ENCODE data around the gene SLC3A2. TPM values are rescaled to one million over a fixed set of nuclear protein-coding genes. Genes with fewer than 3 reads are reported as not detected.

Gene SLC3A2
- total RNA-seq, 1 donor, result 259 TPM

DNA sequence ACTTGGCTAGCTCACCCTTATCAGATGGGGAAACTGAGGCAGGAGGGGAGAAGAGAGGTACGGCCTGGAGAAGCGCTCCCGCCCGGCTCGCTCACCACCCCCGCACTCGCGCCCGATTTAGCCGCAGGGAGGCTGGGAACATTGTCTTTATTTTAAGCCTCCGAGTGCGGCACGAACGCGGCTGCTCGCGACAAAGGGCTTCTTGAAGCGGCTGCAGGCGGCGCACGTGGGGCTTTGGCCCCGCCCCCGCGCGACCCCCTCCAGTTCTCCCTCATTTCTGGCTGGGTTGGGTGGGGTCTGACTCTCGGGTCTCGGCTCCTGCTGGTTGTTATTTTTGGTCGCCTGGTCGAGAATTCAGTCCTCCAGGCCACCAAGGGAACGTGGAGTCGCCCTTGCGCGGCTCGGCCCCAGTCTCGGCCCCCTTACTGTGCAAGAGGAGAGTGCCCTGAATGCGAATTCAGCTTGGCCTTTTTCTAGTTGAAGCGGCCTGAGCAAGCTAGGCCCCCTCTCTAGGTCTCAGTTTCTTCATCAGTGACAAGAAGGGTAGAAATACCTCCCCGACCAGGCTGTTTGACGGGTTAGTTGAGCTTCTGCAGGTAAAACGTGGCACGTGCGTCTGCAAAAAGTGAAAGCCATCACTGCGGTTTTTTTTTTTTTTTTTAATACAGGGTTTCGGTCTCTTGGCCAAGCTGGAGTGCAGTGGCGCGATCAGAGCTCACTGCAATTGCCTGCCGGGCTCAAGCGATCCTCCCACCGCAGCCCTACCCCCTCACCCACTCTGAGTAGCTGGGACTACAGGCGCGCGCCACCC lies 43.1 kb downstream of the SLC3A2 start:
- Histone ChIP-seq H3K36me3 (ENCODE audit: insufficient read depth, low read length) (no peaks in the 10 kb centered on the region), H3K27me3 (ENCODE audit: insufficient read depth, low read length) (peaks cover 66% of the 10 kb centered on the region), H4K20me1 (ENCODE audit: insufficient read depth, low read length) (no peaks in the 10 kb centered on the region), H3K79me2 (ENCODE audit: insufficient read depth, low read length) (no peaks in the 10 kb centered on the region), H2AFZ (ENCODE audit: low read length) (no peak overlapping the region), H3K9me3 (ENCODE audit: low read depth, low read length) (no peaks in the 10 kb centered on the region), H3K4me3 (ENCODE audit: insufficient read depth, low read length) (peak overlapping the region; percentile 45), H3K4me2 (ENCODE audit: insufficient read depth, low read length) (peak overlapping the region; percentile 74), H3K27ac (ENCODE audit: low read depth, low read length) (no peak overlapping the region), H3K4me1 (ENCODE audit: insufficient read depth, low read length) (peaks cover 10% of the 10 kb centered on the region)
- peak; percentile 92 for DNase-seq (ENCODE audit: insufficient read length, low spot score, missing footprints)
- TF ChIP-seq, protein P1, sequence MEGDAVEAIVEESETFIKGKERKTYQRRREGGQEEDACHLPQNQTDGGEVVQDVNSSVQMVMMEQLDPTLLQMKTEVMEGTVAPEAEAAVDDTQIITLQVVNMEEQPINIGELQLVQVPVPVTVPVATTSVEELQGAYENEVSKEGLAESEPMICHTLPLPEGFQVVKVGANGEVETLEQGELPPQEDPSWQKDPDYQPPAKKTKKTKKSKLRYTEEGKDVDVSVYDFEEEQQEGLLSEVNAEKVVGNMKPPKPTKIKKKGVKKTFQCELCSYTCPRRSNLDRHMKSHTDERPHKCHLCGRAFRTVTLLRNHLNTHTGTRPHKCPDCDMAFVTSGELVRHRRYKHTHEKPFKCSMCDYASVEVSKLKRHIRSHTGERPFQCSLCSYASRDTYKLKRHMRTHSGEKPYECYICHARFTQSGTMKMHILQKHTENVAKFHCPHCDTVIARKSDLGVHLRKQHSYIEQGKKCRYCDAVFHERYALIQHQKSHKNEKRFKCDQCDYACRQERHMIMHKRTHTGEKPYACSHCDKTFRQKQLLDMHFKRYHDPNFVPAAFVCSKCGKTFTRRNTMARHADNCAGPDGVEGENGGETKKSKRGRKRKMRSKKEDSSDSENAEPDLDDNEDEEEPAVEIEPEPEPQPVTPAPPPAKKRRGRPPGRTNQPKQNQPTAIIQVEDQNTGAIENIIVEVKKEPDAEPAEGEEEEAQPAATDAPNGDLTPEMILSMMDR (IDR thresholded peaks at IDR 0.05; ENCODE audit: extremely low read depth, low read depth, low read length), result no peak

DNA sequence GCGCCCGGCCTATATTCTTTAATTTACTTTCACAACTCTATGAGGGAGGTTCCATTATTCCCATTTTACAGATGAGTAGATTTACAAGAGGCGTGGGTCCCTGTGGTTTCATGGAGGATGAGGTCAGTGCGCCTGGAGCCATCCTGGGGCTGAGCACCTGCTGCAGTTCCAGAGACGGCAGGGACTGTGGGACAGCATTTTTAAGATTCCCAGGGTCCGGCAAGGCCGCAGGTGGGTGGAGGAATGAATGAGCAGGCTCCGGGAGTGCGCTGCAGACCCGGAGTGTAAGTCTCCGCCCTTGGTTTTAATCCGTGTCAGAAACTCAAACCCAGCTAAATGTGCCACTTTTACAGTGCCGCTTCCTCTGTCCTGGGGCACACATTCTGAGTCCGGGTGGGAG lies 44.6 kb downstream of the SLC3A2 start:
- no peak overlapping the region for H3K4me2 ChIP-seq (ENCODE audit: insufficient read depth, low read length)
- H3K4me3 ChIP-seq (ENCODE audit: insufficient read depth, low read length), result no peak overlapping the region
- H4K20me1 ChIP-seq (ENCODE audit: insufficient read depth, low read length), result no peaks in the 10 kb centered on the region
- TF ChIP-seq, protein P1 (IDR thresholded peaks at IDR 0.05; ENCODE audit: extremely low read depth, low read depth, low read length), result no peak
- H3K36me3 ChIP-seq (ENCODE audit: insufficient read depth, low read length), result no peaks in the 10 kb centered on the region
- H3K27me3 ChIP-seq (ENCODE audit: insufficient read depth, low read length), result peaks cover 68% of the 10 kb centered on the region
- no peak overlapping the region for H2AFZ ChIP-seq (ENCODE audit: low read length)
- no peak for DNase-seq (ENCODE audit: insufficient read length, low spot score, missing footprints)
- no peaks in the 10 kb centered on the region for H3K9me3 ChIP-seq (ENCODE audit: low read depth, low read length)
- no peak overlapping the region for H3K27ac ChIP-seq (ENCODE audit: low read depth, low read length)
- H3K4me1 ChIP-seq (ENCODE audit: insufficient read depth, low read length), result peaks cover 10% of the 10 kb centered on the region
- no peaks in the 10 kb centered on the region for H3K79me2 ChIP-seq (ENCODE audit: insufficient read depth, low read length)

DNA sequence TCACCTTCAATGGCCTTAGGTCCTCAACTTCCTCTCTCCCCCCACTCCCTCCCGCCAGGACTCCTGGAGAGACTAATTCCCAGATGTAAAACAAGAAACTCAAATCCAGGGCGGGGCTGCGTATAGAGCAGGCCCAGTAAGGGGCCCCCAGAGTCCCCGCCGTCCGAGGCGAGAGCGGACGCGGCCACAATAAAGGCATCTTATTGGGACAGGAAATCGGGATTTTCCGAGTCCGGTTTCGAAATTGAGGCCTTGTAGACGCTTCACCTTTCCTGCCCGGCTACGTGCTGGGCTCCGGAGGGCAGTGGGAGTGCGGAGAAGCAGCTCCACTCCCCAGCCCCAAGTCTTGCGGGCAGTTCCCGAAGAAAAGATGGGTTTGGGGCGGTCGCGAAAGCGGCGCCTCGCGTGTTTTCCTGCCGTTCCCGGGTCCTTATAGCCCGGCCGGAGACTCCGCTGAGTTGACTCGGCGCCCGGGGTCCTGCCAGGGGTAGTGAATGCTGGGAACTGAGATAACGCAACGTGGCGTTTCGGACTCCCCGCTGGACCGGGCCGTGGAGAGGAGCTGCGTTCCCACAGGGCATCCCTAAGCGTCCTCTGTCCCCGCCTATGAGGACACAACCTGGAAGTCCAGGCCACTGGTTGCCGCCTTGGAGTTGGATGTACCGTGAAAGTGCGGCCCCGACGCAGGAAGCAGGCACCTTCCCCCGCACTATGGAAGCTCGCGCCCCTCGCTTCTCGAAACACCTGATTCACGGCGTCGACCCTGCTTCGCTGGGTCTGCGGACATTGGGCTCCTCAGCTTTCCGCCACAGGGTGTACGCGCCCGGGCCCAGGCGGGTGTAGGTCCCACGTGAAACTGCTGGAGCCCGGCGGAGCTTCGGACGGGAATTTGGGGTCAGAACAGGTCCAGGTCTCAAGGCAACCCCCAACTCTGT lies 45.3 kb downstream of the SLC3A2 start:
- no peaks in the 10 kb centered on the region for H3K36me3 ChIP-seq (ENCODE audit: insufficient read depth, low read length)
- DNase-seq (ENCODE audit: insufficient read length, low spot score, missing footprints), result no peak
- H3K4me1 ChIP-seq (ENCODE audit: insufficient read depth, low read length), result peaks cover 10% of the 10 kb centered on the region
- peak overlapping the region; percentile 62 for H2AFZ ChIP-seq (ENCODE audit: low read length)
- H3K27ac ChIP-seq (ENCODE audit: low read depth, low read length), result no peak overlapping the region
- H3K79me2 ChIP-seq (ENCODE audit: insufficient read depth, low read length), result no peaks in the 10 kb centered on the region
- TF ChIP-seq, protein P1 (IDR thresholded peaks at IDR 0.05; ENCODE audit: extremely low read depth, low read depth, low read length), result no peak
- peak overlapping the region; percentile 49 for H3K4me3 ChIP-seq (ENCODE audit: insufficient read depth, low read length)
- H4K20me1 ChIP-seq (ENCODE audit: insufficient read depth, low read length), result no peaks in the 10 kb centered on the region
- H3K4me2 ChIP-seq (ENCODE audit: insufficient read depth, low read length), result peak overlapping the region; percentile 69
- no peaks in the 10 kb centered on the region for H3K9me3 ChIP-seq (ENCODE audit: low read depth, low read length)
- H3K27me3 ChIP-seq (ENCODE audit: insufficient read depth, low read length), result peaks cover 66% of the 10 kb centered on the region
